Stimulated activated CD8-positive, alpha-beta memory T cell treated with anti-CD3 and anti-CD28 coated beads, Interleukin-7, amount 100 ng/mL, for 4 hours (primary cell): ENCODE results near the gene SLC22A14.
"Not testable (repeated sequence)": the region's sequence is repeated elsewhere in the genome, so short reads cannot be mapped to it uniquely, and the experiment has no call there.

ENCODE experiments used
- DNase-seq, 2 donors: peaks; one replicate each; pipeline ENCODE4 v3.0.0-alpha.2; 2020; ENCODE audit warnings: low read depth in 2 of 2

SLC22A14 gene

GRCh38 chr3:38313263-38313662 is 31.2 kb downstream of the SLC22A14 start:
- DNase-seq = no peak

- no peak for DNase-seq
These were observed 31.6 kb downstream of the SLC22A14 start for GRCh38 chr3:38313695-38314094.

GRCh38 chr3:38314112-38314763 is 32.1 kb downstream of the SLC22A14 start:
- no peak for DNase-seq

DNA sequence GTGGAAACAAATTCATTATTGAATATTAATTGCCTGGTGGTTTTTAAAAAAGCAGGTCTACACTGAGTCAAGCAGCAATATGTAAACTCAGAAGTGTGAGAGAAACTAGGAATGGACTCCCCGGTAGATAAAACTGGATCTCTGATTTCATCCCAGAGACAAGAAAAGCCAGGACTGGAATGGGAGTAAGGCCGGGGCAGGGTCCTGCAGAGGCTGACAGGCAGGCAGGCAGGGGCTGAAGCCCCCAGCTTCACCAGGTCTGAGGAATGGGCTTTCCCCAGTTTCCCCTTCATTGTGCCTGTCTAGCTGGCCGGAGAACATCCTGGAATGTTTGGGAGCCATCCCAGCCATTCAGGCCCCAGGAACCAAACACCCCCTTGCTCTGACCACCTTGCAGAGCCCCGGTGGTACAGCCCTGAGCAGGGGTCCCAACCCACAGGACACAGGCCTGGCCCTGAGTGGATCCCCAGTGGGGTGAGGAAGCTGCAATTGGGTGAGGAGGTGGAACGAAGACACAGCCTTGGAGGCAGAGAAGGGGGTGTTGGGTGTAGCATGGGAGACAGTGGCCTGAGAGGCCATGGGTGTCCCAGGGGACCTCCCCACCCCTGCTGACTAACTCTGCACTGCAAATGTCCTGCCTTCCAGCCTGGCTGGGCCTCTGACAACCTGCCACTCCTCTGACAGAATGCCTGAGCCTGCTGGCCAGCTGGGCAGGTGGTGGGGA is 32.8 kb downstream of the SLC22A14 start:
- DNase-seq = no peak

GRCh38 chr3:38315488-38316230 is 33.6 kb downstream of the SLC22A14 start:
- DNase-seq = no peak

DNA sequence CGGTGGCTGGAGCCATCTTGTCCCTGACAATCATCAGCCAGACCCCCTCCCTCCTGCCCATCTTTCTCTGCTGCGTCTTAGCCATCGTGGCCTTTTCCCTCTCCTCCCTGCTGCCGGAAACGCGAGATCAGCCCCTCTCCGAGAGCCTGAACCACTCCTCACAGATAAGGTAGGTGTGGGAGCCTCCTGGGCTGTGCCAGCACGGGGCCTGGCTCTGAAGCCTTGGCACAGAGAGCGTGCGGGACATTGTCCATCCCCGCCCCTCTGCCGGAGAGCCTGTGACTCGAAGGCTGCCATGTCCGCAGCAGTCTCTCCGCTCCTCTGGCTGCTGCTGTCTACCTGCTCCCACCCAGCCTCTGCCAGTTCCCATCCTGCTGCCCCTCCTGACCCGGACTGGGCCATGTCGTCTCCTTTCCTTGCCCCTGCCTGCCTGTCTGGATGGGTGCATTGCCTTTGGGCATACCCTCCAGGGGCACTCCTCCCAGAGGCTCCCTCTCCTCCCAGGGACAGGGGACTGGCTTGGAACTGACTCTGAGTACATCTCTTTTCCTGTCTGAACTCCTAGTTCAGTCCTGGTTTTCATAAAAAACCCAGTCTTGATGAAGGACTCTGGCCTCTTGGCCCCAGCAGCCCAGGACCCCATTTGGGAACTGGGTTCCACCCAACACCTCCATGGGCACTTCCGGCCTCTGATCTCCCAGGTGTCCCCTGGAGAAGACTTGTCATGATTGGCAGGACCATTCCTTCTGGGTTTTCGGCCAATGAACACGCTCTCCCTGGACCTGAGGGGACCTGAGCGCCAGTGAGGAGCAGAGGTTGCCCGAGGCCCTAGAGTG is 34.5 kb downstream of the SLC22A14 start:
- no peak for DNase-seq

- no peak for DNase-seq
These were observed 35.2 kb downstream of the SLC22A14 start for GRCh38 chr3:38317192-38317759.

- DNase-seq = no peak
These were observed 36.9 kb downstream of the SLC22A14 start for GRCh38 chr3:38318766-38319671.

GRCh38 chr3:38320638-38321037 is 38.5 kb downstream of the SLC22A14 start:
- not testable (repeated sequence) for DNase-seq

DNA sequence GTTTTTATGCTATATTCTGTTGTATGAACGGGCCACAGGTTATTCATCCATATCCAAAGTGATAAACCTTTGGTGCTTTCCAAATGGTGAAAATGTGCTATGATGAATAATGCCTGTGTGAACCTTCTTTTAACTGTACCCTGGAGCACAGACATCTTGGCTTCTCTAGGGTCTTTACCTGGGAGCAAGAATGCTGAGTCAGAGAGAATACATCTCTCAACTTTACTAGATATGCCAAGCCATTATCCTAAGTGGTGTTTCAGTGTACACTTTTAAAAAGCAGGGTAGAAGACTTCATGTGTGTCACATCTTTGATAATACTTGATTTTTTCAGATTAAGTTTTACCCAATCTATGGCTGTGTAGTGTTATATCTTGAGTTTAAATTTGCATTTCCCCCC is 41.0 kb downstream of the SLC22A14 start:
- no peak for DNase-seq

DNA sequence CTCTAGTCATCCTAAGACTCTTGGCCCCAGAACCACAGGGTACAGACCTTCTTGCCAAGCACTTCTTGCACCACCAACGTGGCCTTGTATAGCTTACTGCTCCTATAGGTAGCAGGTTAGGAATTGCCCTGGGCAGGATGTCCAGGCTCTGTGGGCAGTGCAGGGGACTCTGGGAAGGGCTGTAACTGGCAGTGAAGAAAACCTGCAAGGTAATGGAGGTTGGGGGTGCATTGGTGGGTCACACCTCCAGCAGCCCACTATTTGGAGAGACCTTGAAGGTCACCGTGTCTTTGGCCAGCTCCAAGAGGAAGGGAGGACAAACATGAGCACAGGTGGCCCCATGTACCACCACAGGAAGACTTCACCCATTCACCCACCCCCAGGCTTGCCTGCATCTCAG is 43.2 kb downstream of the SLC22A14 start:
- DNase-seq = no peak

DNA sequence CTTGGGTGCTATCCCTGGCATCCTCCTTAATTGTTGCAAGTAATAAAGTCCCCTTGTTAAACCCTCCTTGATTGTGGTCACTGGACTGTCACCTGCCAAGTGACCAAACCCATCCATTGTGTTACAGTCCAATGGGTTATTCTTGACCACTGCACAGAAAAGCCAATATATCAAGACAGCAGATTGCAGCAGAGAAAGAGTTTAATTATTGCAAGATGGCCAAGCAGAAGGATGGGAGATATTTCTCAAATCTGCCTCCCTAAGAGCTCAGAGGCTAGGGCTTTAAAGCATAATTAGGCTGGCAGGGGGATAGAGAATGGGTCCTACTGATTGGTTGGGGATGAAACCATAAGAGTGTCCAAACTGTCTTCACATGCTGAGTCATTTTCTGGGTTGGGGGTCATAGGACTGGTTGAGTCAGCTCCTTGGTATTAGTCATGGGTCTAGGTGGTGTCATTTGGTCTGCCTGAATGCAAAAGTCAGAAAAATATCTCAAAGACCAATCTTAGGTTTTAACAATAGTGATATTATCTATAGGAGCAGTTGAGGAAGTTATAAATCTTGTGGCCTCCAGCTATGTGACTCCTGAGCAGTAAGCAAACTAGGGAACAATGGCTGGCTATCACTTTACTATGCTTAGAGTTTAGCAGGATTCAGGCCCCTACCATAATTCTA is 45.4 kb downstream of the SLC22A14 start:
- no peak for DNase-seq

DNA sequence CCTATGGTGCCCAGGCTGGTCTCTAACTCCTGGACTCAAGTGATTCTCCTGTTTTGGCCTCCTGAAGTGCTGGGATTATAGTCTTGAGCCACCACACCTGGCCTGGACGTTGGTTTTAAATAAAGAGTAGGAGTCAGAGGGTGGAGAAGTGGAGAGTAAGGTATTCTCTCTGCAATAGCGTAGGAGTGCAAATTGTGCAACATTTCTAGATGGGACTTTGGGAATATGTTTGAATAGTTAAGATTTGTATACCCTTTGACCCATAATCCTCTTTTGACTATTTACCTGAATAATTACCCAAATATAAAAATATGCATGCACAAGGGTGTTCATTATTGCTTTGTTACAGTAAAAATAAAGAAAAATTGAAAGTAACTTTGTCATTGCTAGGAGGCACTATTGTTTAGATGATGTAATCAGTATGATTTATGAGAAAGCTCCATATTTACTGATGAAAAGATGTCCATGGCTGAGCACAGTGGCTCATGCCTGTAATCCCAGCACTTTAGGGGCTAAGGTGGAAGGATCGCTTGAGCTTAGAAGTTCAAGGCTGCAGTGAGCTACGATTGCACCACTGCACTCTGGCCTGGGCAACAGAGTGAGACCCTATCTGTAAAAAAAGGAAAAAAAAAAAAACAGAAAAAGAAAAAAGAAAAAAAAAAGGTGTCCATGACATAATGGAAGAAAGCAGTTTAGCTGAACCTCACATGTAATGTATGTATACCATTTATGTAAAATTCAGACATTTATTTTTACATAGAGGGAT is 49.3 kb downstream of the SLC22A14 start:
- no peak for DNase-seq

- DNase-seq = no peak
These were observed 50.1 kb downstream of the SLC22A14 start for GRCh38 chr3:38332201-38332600.

- no peak for DNase-seq
These were observed 52.3 kb downstream of the SLC22A14 start for GRCh38 chr3:38334142-38335055.

DNA sequence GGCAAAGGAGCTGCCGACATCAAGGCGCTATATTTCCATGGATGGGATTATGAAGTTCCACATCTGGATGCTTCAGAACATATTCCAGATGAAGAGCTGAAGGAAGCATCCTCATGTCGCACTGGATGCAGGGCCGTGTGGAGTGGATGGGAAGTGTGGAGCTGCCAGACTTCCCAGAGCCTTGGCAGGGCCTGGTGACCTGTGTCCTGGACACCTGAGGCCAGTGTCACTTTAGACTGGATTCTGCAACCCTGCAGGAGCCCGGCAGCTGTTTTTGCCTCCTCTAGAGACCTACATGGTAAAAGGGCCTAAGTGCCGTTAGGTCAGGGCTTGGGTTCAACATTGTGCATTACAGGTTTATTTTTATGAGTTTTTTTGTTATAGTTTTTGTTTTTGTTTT is 53.2 kb downstream of the SLC22A14 start:
- no peak for DNase-seq

DNA sequence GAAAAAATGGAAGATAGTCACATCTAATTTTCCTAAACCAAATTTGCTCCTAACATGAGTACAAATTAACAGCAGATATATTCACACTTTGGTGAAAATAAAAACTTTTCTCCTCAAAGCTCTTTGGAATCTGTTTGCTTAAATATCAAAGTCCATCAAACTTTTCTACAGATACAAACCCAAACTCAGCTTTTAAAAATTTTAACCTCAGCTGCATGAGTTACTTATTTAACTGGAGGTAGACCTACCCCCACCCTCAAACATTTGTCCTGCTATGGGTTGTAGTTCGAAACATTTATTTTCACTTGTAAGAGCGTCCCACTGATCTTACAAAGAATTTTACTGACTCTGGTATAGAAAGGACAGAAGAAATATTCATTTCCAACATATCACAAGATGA is 55.6 kb downstream of the SLC22A14 start:
- DNase-seq = no peak
